Trophoblast cell (in vitro differentiated cells and primary cell): Measurements from ENCODE around the gene TSPEAR.

Experiments
- DNase-seq, 2 donors: peaks; one replicate each; pipeline ENCODE4 v3.0.0-alpha.2; 2016
- H2AFZ ChIP-seq: 2 replicates; pipeline ENCODE4 v1.6.1; 2013; ENCODE audit warnings: low read length, moderate library complexity, mild to moderate bottlenecking; ENCODE audit not compliant: insufficient read depth, poor library complexity
- H2AK5ac ChIP-seq: 2 replicates; pipeline ENCODE4 v1.6.1; 2013; ENCODE audit warnings: mild to moderate bottlenecking, low read length
- H2BK120ac ChIP-seq: 2 replicates; pipeline ENCODE4 v1.6.1; 2013; ENCODE audit warnings: low read length, mild to moderate bottlenecking, moderate library complexity; ENCODE audit not compliant: insufficient read depth, poor library complexity
- H2BK12ac ChIP-seq: 2 replicates; pipeline ENCODE4 v1.6.1; 2013; ENCODE audit warnings: mild to moderate bottlenecking, low read length, moderate library complexity
- H2BK5ac ChIP-seq: 2 replicates; pipeline ENCODE4 v1.6.1; 2013; ENCODE audit warnings: low read length, low read depth, moderate library complexity, mild to moderate bottlenecking; ENCODE audit not compliant: poor library complexity
- H3K14ac ChIP-seq: 2 replicates; pipeline ENCODE4 v1.6.1; 2013; ENCODE audit warnings: mild to moderate bottlenecking, low read length
- H3K18ac ChIP-seq: 2 replicates; pipeline ENCODE4 v1.6.1; 2013; ENCODE audit warnings: mild to moderate bottlenecking, low read length
- H3K23ac ChIP-seq: 2 replicates; pipeline ENCODE4 v1.6.1; 2013; ENCODE audit warnings: low read length
- H3K27ac ChIP-seq: 2 replicates; pipeline ENCODE4 v1.5.1; 2013; ENCODE audit warnings: low read depth, mild to moderate bottlenecking, inconsistent platforms, low read length, moderate library complexity
- H3K27me3 ChIP-seq: 2 replicates; pipeline ENCODE4 v1.6.1; 2013; ENCODE audit warnings: inconsistent platforms, mild to moderate bottlenecking, low read length, moderate library complexity; ENCODE audit not compliant: insufficient read depth
- H3K36me3 ChIP-seq, 2 experiments: 1 replicate in 1 of 2; 2 replicates in 1 of 2; pipeline ENCODE4 v1.6.1; 2013; ENCODE audit warnings: low read length in 2 of 2, mild to moderate bottlenecking in 2 of 2, moderate library complexity in 1 of 2; ENCODE audit not compliant: insufficient read depth in 2 of 2, control insufficient read depth in 1 of 2
- H3K4ac ChIP-seq: 2 replicates; pipeline ENCODE4 v1.6.1; 2013; ENCODE audit warnings: low read depth, mild to moderate bottlenecking, low read length, moderate library complexity
- H3K4me1 ChIP-seq, 2 experiments: 1 replicate in 1 of 2; 2 replicates in 1 of 2; pipeline ENCODE4 v1.6.1; 2013; ENCODE audit warnings: low read length in 2 of 2, mild to moderate bottlenecking in 2 of 2, moderate library complexity in 1 of 2; ENCODE audit not compliant: insufficient read depth in 2 of 2, control insufficient read depth in 1 of 2
- H3K4me2 ChIP-seq: 2 replicates; pipeline ENCODE4 v1.6.1; 2013; ENCODE audit warnings: inconsistent platforms, mild to moderate bottlenecking, low read length, moderate library complexity
- H3K4me3 ChIP-seq: 2 replicates; pipeline ENCODE4 v1.5.1; 2013; ENCODE audit warnings: mild to moderate bottlenecking, low read depth, low read length, inconsistent platforms
- H3K79me1 ChIP-seq: one replicate; pipeline ENCODE4 v1.6.1; 2013; ENCODE audit warnings: low read length
- H3K79me2 ChIP-seq: 2 replicates; pipeline ENCODE4 v1.6.1; 2013; ENCODE audit warnings: low read length, mild to moderate bottlenecking; ENCODE audit not compliant: control insufficient read depth, insufficient read depth, poor library complexity
- H3K9ac ChIP-seq: 2 replicates; pipeline ENCODE4 v1.6.1; 2013; ENCODE audit warnings: mild to moderate bottlenecking, low read length
- H3K9me3 ChIP-seq: 2 replicates; pipeline ENCODE4 v1.6.1; 2013; ENCODE audit warnings: low read depth, mild to moderate bottlenecking, control low read depth, inconsistent platforms, low read length; ENCODE audit not compliant: insufficient read depth
- H4K12ac ChIP-seq: 2 replicates; pipeline ENCODE4 v1.6.1; 2013; ENCODE audit warnings: low read depth, mild to moderate bottlenecking, low read length, moderate library complexity
- H4K8ac ChIP-seq: 2 replicates; pipeline ENCODE4 v1.6.1; 2013; ENCODE audit warnings: low read depth, mild to moderate bottlenecking, low read length, moderate library complexity
- H4K91ac ChIP-seq: one replicate; pipeline ENCODE4 v1.6.1; 2013; ENCODE audit warnings: low read depth, mild to moderate bottlenecking, low read length, moderate library complexity
- WGBS: extraction: QIAGEN DNeasy Blood & Tissue Kit; methylation state at CpG from one replicate; pipeline ENCODE4 v1.1.7; 2013; ENCODE audit warnings: missing lambda C conversion rate; ENCODE audit not compliant: insufficient read length, insufficient coverage; ENCODE audit errors: extremely low coverage; 5-methylcytosine and 5-hydroxymethylcytosine counted together

Gene TSPEAR

GRCh38 chr21:44696572-44696971 is 14.8 kb downstream of the TSPEAR start:
- Histone ChIP-seq H3K36me3 (no peaks in the 10 kb centered on the region), H3K4me2 (no peak overlapping the region), H2BK12ac (no peak overlapping the region), H3K79me1 (no peaks in the 10 kb centered on the region), H2AK5ac (no peak overlapping the region), H3K4ac (no peak overlapping the region), H3K79me2 (no peaks in the 10 kb centered on the region), H3K18ac (no peak overlapping the region), H2BK120ac (no peak overlapping the region), H3K14ac (no peak overlapping the region), H3K9me3 (peaks cover 1% of the 10 kb centered on the region), H3K4me1 (peaks cover 14 to 15% of the 10 kb centered on the region in 2 experiments), H3K27ac (no peak overlapping the region), H3K4me3 (no peak overlapping the region), H3K9ac (no peak overlapping the region), H2AFZ (no peak overlapping the region), H4K8ac (no peak overlapping the region), H3K23ac (no peak overlapping the region), H4K12ac (no peak overlapping the region), H4K91ac (no peak overlapping the region), H2BK5ac (no peak overlapping the region), H3K27me3 (no peaks in the 10 kb centered on the region)
- no peak for DNase-seq
- WGBS: no CpG with 5 or more reads among the region's 10 CpGs

DNA sequence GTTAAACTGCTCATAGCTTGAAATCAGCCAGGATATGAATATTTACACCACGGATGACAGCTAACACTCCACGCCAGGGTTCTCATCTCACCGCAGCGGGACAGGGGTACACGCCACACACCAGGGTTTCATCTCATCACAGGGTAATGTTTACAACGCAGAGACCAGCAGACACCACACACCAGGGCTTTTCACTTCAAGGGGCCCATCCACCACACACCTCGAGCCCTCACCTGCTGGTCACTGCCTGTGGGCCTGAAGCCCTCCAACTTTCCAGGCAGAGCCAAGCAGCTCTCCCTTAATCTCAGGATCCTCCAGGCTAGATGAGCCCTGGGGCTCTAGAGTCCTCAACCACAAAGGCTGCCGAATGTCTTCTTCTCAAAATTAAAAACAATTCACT is 15.7 kb downstream of the TSPEAR start:
- WGBS: no CpG with 5 or more reads among the region's 8 CpGs
- no peak overlapping the region for H4K8ac ChIP-seq

GRCh38 chr21:44695184-44695583 is 16.2 kb downstream of the TSPEAR start:
- WGBS: no CpG with 5 or more reads among the region's 8 CpGs
- Histone ChIP-seq H3K9ac (no peak overlapping the region), H3K4me2 (no peak overlapping the region), H2BK5ac (no peak overlapping the region), H3K27ac (no peak overlapping the region), H4K12ac (no peak overlapping the region), H4K8ac (no peak overlapping the region), H3K23ac (no peak overlapping the region), H3K27me3 (no peaks in the 10 kb centered on the region), H3K79me2 (no peaks in the 10 kb centered on the region), H2BK120ac (no peak overlapping the region), H3K14ac (no peak overlapping the region), H3K4ac (no peak overlapping the region), H2BK12ac (no peak overlapping the region), H3K36me3 (no peaks in the 10 kb centered on the region), H2AK5ac (no peak overlapping the region), H3K4me1 (peaks cover 14 to 15% of the 10 kb centered on the region in 2 experiments), H3K18ac (no peak overlapping the region), H2AFZ (no peak overlapping the region), H3K9me3 (no peaks in the 10 kb centered on the region), H3K4me3 (no peak overlapping the region), H3K79me1 (no peaks in the 10 kb centered on the region), H4K91ac (no peak overlapping the region)
- DNase-seq: no peak

More for the DNA sequence above, 15.7 kb downstream of the TSPEAR start:
- Histone ChIP-seq H2AFZ (no peak overlapping the region), H2BK5ac (no peak overlapping the region), H3K14ac (no peak overlapping the region), H3K27ac (no peak overlapping the region), H4K91ac (no peak overlapping the region), H3K18ac (no peak overlapping the region), H3K4me2 (no peak overlapping the region), H3K27me3 (no peaks in the 10 kb centered on the region), H3K79me2 (no peaks in the 10 kb centered on the region), H3K36me3 (no peaks in the 10 kb centered on the region), H3K9me3 (no peaks in the 10 kb centered on the region), H3K4me3 (no peak overlapping the region), H3K4ac (no peak overlapping the region), H4K12ac (no peak overlapping the region), H3K23ac (no peak overlapping the region), H2AK5ac (no peak overlapping the region), H2BK120ac (no peak overlapping the region), H3K4me1 (peaks cover 14 to 15% of the 10 kb centered on the region in 2 experiments), H3K79me1 (no peaks in the 10 kb centered on the region), H2BK12ac (no peak overlapping the region), H3K9ac (no peak overlapping the region)
- DNase-seq: no peak

DNA sequence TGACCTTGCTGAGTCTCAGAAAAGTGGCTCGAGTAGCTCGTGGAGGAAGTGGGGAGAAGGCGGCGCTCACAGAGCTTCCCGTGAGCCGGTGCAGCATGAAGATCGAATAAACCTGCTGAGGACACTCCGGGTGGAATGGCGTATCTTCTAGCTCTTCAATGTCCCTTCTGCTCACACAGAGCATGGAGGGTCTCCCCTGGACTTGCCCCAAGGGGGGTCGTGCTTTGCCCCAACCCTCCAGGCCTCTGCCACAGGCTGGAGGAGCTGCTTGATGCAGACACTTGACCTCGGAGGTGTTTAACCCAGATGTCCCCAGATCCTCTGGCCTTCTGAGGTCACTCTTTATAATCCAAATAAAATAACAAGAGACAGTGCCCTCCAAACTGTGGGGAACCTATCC is 16.6 kb downstream of the TSPEAR start:
- H4K91ac ChIP-seq: no peak overlapping the region
- peaks cover 14 to 15% of the 10 kb centered on the region in 2 experiments for H3K4me1 ChIP-seq
- H4K8ac ChIP-seq: no peak overlapping the region
- H2BK120ac ChIP-seq: no peak overlapping the region
- H3K27me3 ChIP-seq: no peaks in the 10 kb centered on the region
- no peak for DNase-seq
- no peak overlapping the region for H3K4me2 ChIP-seq
- no peak overlapping the region for H3K23ac ChIP-seq
- no peaks in the 10 kb centered on the region for H3K36me3 ChIP-seq
- H4K12ac ChIP-seq: no peak overlapping the region
- no peak overlapping the region for H3K18ac ChIP-seq
- no peak overlapping the region for H3K4me3 ChIP-seq
- H3K9ac ChIP-seq: no peak overlapping the region
- H3K79me1 ChIP-seq: no peaks in the 10 kb centered on the region
- WGBS: no CpG with 5 or more reads among the region's 11 CpGs
- H3K14ac ChIP-seq: no peak overlapping the region
- no peak overlapping the region for H2BK5ac ChIP-seq
- H3K9me3 ChIP-seq: no peaks in the 10 kb centered on the region
- H3K27ac ChIP-seq: no peak overlapping the region
- H3K4ac ChIP-seq: no peak overlapping the region
- H3K79me2 ChIP-seq: no peaks in the 10 kb centered on the region
- no peak overlapping the region for H2AFZ ChIP-seq
- no peak overlapping the region for H2AK5ac ChIP-seq
- H2BK12ac ChIP-seq: no peak overlapping the region
